Body of pancreas (tissue), 4 donors: ENCODE results near the gene LPAR3.

ENCODE experiments used
- POLR2A ChIP-seq, 3 donors: fragments of 450-650 bp; IDR thresholded peaks; one replicate each; pipeline ENCODE4 v1.6.1; 2016; ENCODE audit warnings: antibody characterized with exemption in 3 of 3, mild to moderate bottlenecking in 2 of 3
- TF ChIP-seq, protein P1 (sequence below), 7 experiments: fragments of 450-650 bp in 4 of 7; fragments of 200-600 bp in 3 of 7; sonication (generic) in 3 of 7; IDR thresholded peaks; one replicate each; pipeline ENCODE4 v1.5.1; 2016 to 2019; ENCODE audit warnings: antibody characterized with exemption in 7 of 7

DNA sequence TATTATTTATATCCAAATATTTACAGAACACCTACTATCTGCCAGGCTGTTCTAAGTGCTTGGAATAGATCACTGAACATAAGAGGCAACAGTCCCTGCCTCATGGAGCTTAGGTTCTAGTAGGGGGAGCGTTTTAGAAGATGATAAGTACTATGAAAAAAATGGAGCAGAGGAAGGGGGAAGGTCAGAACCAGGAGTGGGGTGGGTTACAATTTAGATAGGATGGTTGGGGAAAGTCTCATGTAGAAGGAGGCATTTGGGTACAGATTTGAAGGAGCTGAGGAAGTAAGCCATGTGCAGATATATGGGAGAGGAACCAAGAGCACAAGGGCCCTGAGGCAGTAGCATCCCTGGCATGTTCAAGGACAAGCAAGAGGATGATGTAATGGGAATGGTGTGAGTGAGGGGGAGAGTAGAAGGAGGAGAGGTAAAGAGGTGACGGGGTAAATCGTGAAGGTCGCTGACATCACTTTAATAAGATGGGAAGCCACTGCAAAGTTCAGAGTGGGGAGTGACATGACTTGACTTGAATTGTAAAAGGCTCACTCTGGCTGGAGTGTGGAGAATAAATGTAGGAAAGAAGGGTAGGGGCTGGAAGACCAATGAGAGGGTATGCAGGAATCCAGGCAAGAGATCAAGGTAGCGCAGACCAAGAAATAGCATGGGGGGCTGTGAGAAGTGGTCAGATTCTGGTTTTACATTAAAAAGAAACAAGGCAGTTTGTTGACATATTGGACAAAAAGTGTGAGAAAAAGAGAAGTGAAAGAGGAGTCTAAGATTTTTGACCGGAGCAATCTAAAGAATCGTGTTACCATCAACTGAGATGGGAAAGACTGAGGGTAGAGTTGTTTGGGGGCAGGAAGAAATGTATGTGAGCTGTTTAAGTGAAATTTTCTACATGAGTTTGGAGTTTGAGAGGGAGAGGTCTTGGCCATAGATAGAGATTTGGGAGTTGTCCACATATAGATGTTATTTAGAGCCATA lies 92.6 kb downstream of the LPAR3 start:
- TF ChIP-seq, protein P1, sequence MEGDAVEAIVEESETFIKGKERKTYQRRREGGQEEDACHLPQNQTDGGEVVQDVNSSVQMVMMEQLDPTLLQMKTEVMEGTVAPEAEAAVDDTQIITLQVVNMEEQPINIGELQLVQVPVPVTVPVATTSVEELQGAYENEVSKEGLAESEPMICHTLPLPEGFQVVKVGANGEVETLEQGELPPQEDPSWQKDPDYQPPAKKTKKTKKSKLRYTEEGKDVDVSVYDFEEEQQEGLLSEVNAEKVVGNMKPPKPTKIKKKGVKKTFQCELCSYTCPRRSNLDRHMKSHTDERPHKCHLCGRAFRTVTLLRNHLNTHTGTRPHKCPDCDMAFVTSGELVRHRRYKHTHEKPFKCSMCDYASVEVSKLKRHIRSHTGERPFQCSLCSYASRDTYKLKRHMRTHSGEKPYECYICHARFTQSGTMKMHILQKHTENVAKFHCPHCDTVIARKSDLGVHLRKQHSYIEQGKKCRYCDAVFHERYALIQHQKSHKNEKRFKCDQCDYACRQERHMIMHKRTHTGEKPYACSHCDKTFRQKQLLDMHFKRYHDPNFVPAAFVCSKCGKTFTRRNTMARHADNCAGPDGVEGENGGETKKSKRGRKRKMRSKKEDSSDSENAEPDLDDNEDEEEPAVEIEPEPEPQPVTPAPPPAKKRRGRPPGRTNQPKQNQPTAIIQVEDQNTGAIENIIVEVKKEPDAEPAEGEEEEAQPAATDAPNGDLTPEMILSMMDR (IDR thresholded peaks at IDR 0.05), result no peak
- TF ChIP-seq POLR2A (IDR thresholded peaks at IDR 0.05), result no peak
